HepG2 (cell line): Measurements from ENCODE around the gene MACROD2. TPM values are rescaled to one million over a fixed set of nuclear protein-coding genes. Genes with fewer than 3 reads are reported as not detected.

Experiments used
- ATAC-seq: fragments of 200-7000 bp; cut with Tn5 transposase; 3 replicates; pipeline ENCODE4 v1.9.1; 2020; ENCODE audit warnings: mild to moderate bottlenecking, moderate library complexity
- BruUV-seq: library from RNA; stranded (reverse); fragments of 400-500 nt; replicated peaks from 2 replicates; lab custom pipeline; 2021; lab: Mats Ljungman, UMichigan
- CTCF ChIA-PET: fragments of 300-600 bp; formaldehyde crosslinking; extraction: SDS; loops from one replicate; lab custom pipeline; 2021; ENCODE audit warnings: low total read pairs, inconsistent platforms, low intra/inter-chr PET ratio; lab: Yijun Ruan, JAX
- POLR2A ChIA-PET: fragments of 350-600 bp; sonication (Branson Sonifier 250); formaldehyde crosslinking; loops from one replicate; lab custom pipeline; 2020; ENCODE audit warnings: antibody characterized with exemption, inconsistent platforms; lab: Yijun Ruan, JAX
- DNase-seq: peaks from one replicate; pipeline ENCODE4 v3.0.0-alpha.2; 2015; ENCODE audit warnings: low spot score
- FAIRE-seq: peaks from 3 replicates; lab custom pipeline; 2011; peaks lifted over from hg19 to GRCh38; lab: Jason Lieb, UNC
- H2AFZ ChIP-seq: one replicate; pipeline ENCODE4 v1.6.1; 2011; ENCODE audit warnings: low read length, inconsistent platforms
- H3K27ac ChIP-seq: fragments of 300-600 bp; 3 replicates; pipeline ENCODE4 v1.8.0; 2011; ENCODE audit warnings: mixed run types, mild to moderate bottlenecking, mixed read lengths, low read length, inconsistent platforms; ENCODE audit not compliant: insufficient read depth; ENCODE audit errors: extremely low read length
- H3K27me3 ChIP-seq, 2 experiments: fragments of 200-600 bp in 1 of 2; 2 replicates in 1 of 2; 3 replicates in 1 of 2; pipeline versions ENCODE4 v1.6.0 to v1.8.0; 2011; ENCODE audit warnings: low read length in 2 of 2, mild to moderate bottlenecking in 2 of 2, moderate library complexity in 2 of 2, inconsistent platforms in 1 of 2; ENCODE audit not compliant: insufficient read depth in 2 of 2, control insufficient read depth in 1 of 2
- H3K36me3 ChIP-seq, 2 experiments: fragments of 200-600 bp in 1 of 2; replicated peaks in 1 of 2; 2 replicates in 1 of 2; 3 replicates in 1 of 2; pipeline versions ENCODE4 v1.5.1 to v1.8.0; 2011; ENCODE audit warnings: low read length in 2 of 2, inconsistent platforms in 1 of 2; ENCODE audit not compliant: insufficient read depth in 2 of 2, control insufficient read depth in 1 of 2
- H3K4me1 ChIP-seq: 2 replicates; pipeline ENCODE4 v1.5.1; 2012; ENCODE audit warnings: low read length, inconsistent platforms; ENCODE audit not compliant: insufficient read depth
- H3K4me2 ChIP-seq: 2 replicates; pipeline ENCODE4 v1.6.0; 2011; ENCODE audit warnings: low read depth, low read length, inconsistent platforms
- H3K4me3 ChIP-seq, 3 experiments: fragments of 200-600 bp in 1 of 3; sonication (generic), shearing (Covaris generic) in 1 of 3; replicated peaks in 1 of 3; 2 replicates each; pipeline ENCODE4 v1.5.1; 2011 to 2016; ENCODE audit warnings: low read length in 3 of 3, inconsistent platforms in 2 of 3, low read depth in 2 of 3, mild to moderate bottlenecking in 2 of 3, control low read depth in 1 of 3, mixed read lengths in 1 of 3; ENCODE audit not compliant: insufficient read depth in 1 of 3
- H3K79me2 ChIP-seq: one replicate; pipeline ENCODE4 v1.6.1; 2011; ENCODE audit warnings: low read length, inconsistent platforms; ENCODE audit not compliant: insufficient read depth
- H3K9ac ChIP-seq: 2 replicates; pipeline ENCODE4 v1.6.0; 2011; ENCODE audit warnings: mild to moderate bottlenecking, low read depth, low read length, inconsistent platforms; ENCODE audit not compliant: insufficient read depth
- H3K9me3 ChIP-seq: 2 replicates; pipeline ENCODE4 v1.5.1; 2012; ENCODE audit warnings: mild to moderate bottlenecking, low read length
- H4K20me1 ChIP-seq: 2 replicates; pipeline ENCODE4 v1.6.0; 2011; ENCODE audit warnings: inconsistent platforms, mild to moderate bottlenecking, low read length, moderate library complexity; ENCODE audit not compliant: insufficient read depth
- ATF7 ChIP-seq, 2 experiments: fragments of 450-650 bp in 1 of 2; sonication (generic) in 1 of 2; formaldehyde crosslinking in 1 of 2; IDR thresholded peaks; 2 replicates each; pipeline versions ENCODE4 v1.4.0 to v1.6.1; 2016 to 2020; ENCODE audit warnings: antibody characterized with exemption in 1 of 2, mild to moderate bottlenecking in 1 of 2, missing genetic modification reagents in 1 of 2
- CREB1 ChIP-seq, 2 experiments: fragments of 450-650 bp in 1 of 2; IDR thresholded peaks; 2 replicates each; pipeline ENCODE4 v1.6.1; 2016 to 2017; ENCODE audit warnings: control low read depth in 1 of 2, mild to moderate bottlenecking in 1 of 2, missing compliant biosample characterization in 1 of 2, missing genetic modification characterization in 1 of 2
- NCOA5 ChIP-seq: sonication (generic); formaldehyde crosslinking; IDR thresholded peaks from 2 replicates; pipeline ENCODE4 v1.4.0; 2020; ENCODE audit warnings: missing genetic modification reagents
- ZBTB26 ChIP-seq: IDR thresholded peaks from 2 replicates; pipeline ENCODE4 v1.6.1; 2016; ENCODE audit warnings: missing compliant biosample characterization, missing genetic modification reagents, borderline replicate concordance
- ZFP36L1 ChIP-seq: sonication (generic); formaldehyde crosslinking; IDR thresholded peaks from 2 replicates; pipeline ENCODE4 v1.8.0; 2022; ENCODE audit warnings: mild to moderate bottlenecking, missing genetic modification reagents, moderate library complexity
- WGBS: methylation state at CpG from one replicate; pipeline ENCODE4 v1.1.6; 2017; ENCODE audit warnings: low lambda C conversion rate; 5-methylcytosine and 5-hydroxymethylcytosine counted together
- in situ Hi-C: cut with HindIII; loops from 2 replicates; pipeline ENCODE4 v1.10.0; 2017; ENCODE audit warnings: low pct_unique_long_range_greater_than_20kb; ENCODE audit not compliant: extremely low pct_ligation_motif_present
- intact Hi-C: fragments of 100-400 bp; cut with micrococcal nuclease; formaldehyde crosslinking; loops from one replicate; pipeline ENCODE4 v1.10.0; 2022; ENCODE audit not compliant: unreplicated experiment
- polyA plus RNA-seq, 8 experiments: library from polyadenylated mRNA; depleted of rRNA in 3 of 8; stranded (reverse) in 7 of 8; unstranded in 1 of 8; fragments of >200 nt; fragmentation: Illumina TruSeq in 4 of 8; extraction: Trizol in 4 of 8; gene quantifications; 2 replicates each; pipeline versions ENCODE4 v1.2.1 to v1.2.3, GENCODE V29; 2011 to 2016; ENCODE audit warnings: low read depth in 4 of 8, missing spikeins in 1 of 8, mixed read lengths in 1 of 8; ENCODE audit not compliant: insufficient read depth in 1 of 8
- total RNA-seq, 5 experiments: library from RNA; depleted of rRNA; stranded (reverse); fragments of >200 nt; fragmentation: Illumina TruSeq; extraction: Trizol; gene quantifications; 2 replicates each; pipeline ENCODE4 v1.2.3, GENCODE V29; 2016; ENCODE audit warnings: low read depth in 1 of 5
- TF ChIP-seq, protein P1 (sequence below): sonication (generic); IDR thresholded peaks from 2 replicates; pipeline ENCODE4 v1.6.1; 2016; ENCODE audit warnings: low read depth, borderline replicate concordance
- TF ChIP-seq, protein P2 (sequence below): sonication (generic); formaldehyde crosslinking; IDR thresholded peaks from 2 replicates; pipeline ENCODE4 v1.4.0; 2020; ENCODE audit warnings: missing genetic modification reagents

Gene MACROD2
- total and polyA plus RNA-seq, 2 of the 13 experiments (the other 11 are each of a cell fraction or from before 2014, with no cell fraction given): 0.13 to 0.51 TPM

GRCh38 chr20:16095226-16095625 lies 2099.9 kb downstream of the MACROD2 start:
- H3K4me3 ChIP-seq: no peak overlapping the region
- no peaks in the 10 kb centered on the region for H3K79me2 ChIP-seq
- H3K36me3 ChIP-seq: no peaks in the 10 kb centered on the region
- TF ChIP-seq NCOA5 (CRISPR knock-in tag) (no peak), ZBTB26 (no peak), ZFP36L1 (no peak)
- no peaks in the 10 kb centered on the region for H3K27me3 ChIP-seq
- no peak overlapping the region for H3K27ac ChIP-seq
- H2AFZ ChIP-seq: no peak overlapping the region
- H3K4me1 ChIP-seq: peaks cover 17% of the 10 kb centered on the region
- DNase-seq: no peak
- WGBS: 6% methylated on average over 2 of the region's 2 CpGs
- H3K9ac ChIP-seq: no peak overlapping the region
- in situ Hi-C loops: no loop called here
- no peaks in the 10 kb centered on the region for H4K20me1 ChIP-seq
- CTCF ChIA-PET: no interaction called here
- intact Hi-C loops: no loop called here
- H3K4me2 ChIP-seq: no peak overlapping the region
- no peak for ATAC-seq
- no peak for FAIRE-seq
- no TSS peak for BruUV-seq
- POLR2A ChIA-PET: no interaction called here
- peaks cover 25% of the 10 kb centered on the region for H3K9me3 ChIP-seq

- no peak overlapping the region for H3K4me3 ChIP-seq
- H3K79me2 ChIP-seq: no peaks in the 10 kb centered on the region
- no peak overlapping the region for H2AFZ ChIP-seq
- no peaks in the 10 kb centered on the region for H3K27me3 ChIP-seq
- DNase-seq: no peak
- in situ Hi-C loops (no loop called here), intact Hi-C loops (no loop called here)
- H4K20me1 ChIP-seq: no peaks in the 10 kb centered on the region
- peaks cover 31% of the 10 kb centered on the region for H3K4me1 ChIP-seq
- no peak overlapping the region for H3K4me2 ChIP-seq
- TF ChIP-seq CREB1 (IDR thresholded peaks at IDR 0.05): peak; percentile 93
- no peak for TF ChIP-seq CREB1 (CRISPR knock-in tag; IDR thresholded peaks at IDR 0.05)
- TF ChIP-seq, protein P1, sequence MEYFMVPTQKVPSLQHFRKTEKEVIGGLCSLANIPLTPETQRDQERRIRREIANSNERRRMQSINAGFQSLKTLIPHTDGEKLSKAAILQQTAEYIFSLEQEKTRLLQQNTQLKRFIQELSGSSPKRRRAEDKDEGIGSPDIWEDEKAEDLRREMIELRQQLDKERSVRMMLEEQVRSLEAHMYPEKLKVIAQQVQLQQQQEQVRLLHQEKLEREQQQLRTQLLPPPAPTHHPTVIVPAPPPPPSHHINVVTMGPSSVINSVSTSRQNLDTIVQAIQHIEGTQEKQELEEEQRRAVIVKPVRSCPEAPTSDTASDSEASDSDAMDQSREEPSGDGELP: peak; percentile 26; the same call in 1 of the 2 replicates
- TF ChIP-seq ATF7 (IDR thresholded peaks at IDR 0.05): peak; percentile 95
- no peak for TF ChIP-seq ATF7 (CRISPR knock-in tag; IDR thresholded peaks at IDR 0.05)
- TF ChIP-seq, protein P2, sequence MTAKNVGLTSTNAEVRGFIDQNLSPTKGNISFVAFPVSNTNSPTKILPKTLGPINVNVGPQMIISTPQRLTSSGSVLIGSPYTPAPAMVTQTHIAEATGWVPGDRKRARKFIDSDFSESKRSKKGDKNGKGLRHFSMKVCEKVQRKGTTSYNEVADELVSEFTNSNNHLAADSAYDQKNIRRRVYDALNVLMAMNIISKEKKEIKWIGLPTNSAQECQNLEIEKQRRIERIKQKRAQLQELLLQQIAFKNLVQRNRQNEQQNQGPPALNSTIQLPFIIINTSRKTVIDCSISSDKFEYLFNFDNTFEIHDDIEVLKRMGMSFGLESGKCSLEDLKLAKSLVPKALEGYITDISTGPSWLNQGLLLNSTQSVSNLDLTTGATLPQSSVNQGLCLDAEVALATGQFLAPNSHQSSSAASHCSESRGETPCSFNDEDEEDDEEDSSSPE (CRISPR knock-in tag): no peak
- TF ChIP-seq, all 625 proteins: peak for 3
- ChIA-PET CTCF (no interaction called here), POLR2A (interaction anchor here (0.8 kb wide), 1 partner anchor 28 kb away, joined by 3 read pairs; no protein-coding TSS in a partner anchor)
- BruUV-seq: no TSS peak
- FAIRE-seq (no peak), ATAC-seq (no peak)
- no peak overlapping the region for H3K27ac ChIP-seq
- H3K9me3 ChIP-seq: peaks cover 16% of the 10 kb centered on the region; the same call in 1 of the 2 replicates
- H3K9ac ChIP-seq: no peak overlapping the region
- 42% methylated on average over 4 of the region's 4 CpGs for WGBS
- no peaks in the 10 kb centered on the region for H3K36me3 ChIP-seq
These were observed 2101.5 kb downstream of the MACROD2 start for GRCh38 chr20:16096756-16097326.
